ENCODE measurements around the gene TGM5.

The TGM5 gene

GRCh38 chr15:43185157-43186002 lies 81.3 kb downstream of the TGM5 start, which contains the start of gene CCNDBP1:
Gene CCNDBP1 (plus strand): TSS chr15:43185403. CDS start chr15:43185499, 96 bp downstream.
- DNase-seq = peak; percentile 86

- no peak for DNase-seq
Observed at GRCh38 chr15:43184407-43185124, 82.2 kb downstream of the TGM5 start.

GRCh38 chr15:43183270-43183669 lies 83.5 kb downstream of the TGM5 start:
- DNase-seq = no peak
